Measurements from ENCODE around the gene L1TD1.
"Not testable (repeated sequence)": the region's sequence is repeated elsewhere in the genome, so short reads cannot be mapped to it uniquely, and the experiment has no call there.

Gene L1TD1

GRCh38 chr1:62207187-62207586 is 12.5 kb downstream of the L1TD1 start:
- DNase-seq (ENCODE audit: low read depth), result no peak

GRCh38 chr1:62208087-62208486 is 13.4 kb downstream of the L1TD1 start:
- DNase-seq (ENCODE audit: low read depth), result no peak

- no peak for DNase-seq (ENCODE audit: low read depth)
Measured at GRCh38 chr1:62208970-62209369, 14.3 kb downstream of the L1TD1 start.

GRCh38 chr1:62209931-62210595 is 15.4 kb downstream of the L1TD1 start:
- no peak for DNase-seq (ENCODE audit: low read depth)

- no peak for DNase-seq (ENCODE audit: low read depth)
Measured at GRCh38 chr1:62210960-62211359, 16.3 kb downstream of the L1TD1 start.

- DNase-seq (ENCODE audit: low read depth), result no peak
Measured at GRCh38 chr1:62212411-62212810, 17.8 kb downstream of the L1TD1 start.

- no peak for DNase-seq (ENCODE audit: low read depth)
Measured at GRCh38 chr1:62213075-62213914, 18.6 kb downstream of the L1TD1 start.

- no peak for DNase-seq (ENCODE audit: low read depth)
Measured at GRCh38 chr1:62218604-62219003, 24.0 kb downstream of the L1TD1 start.

GRCh38 chr1:62220456-62220855 is 25.8 kb downstream of the L1TD1 start:
- DNase-seq (ENCODE audit: low read depth), result not testable (repeated sequence)

GRCh38 chr1:62221171-62221570 is 26.5 kb downstream of the L1TD1 start:
- no peak for DNase-seq (ENCODE audit: low read depth)

- no peak for DNase-seq (ENCODE audit: low read depth)
Measured at GRCh38 chr1:62222321-62222720, 27.7 kb downstream of the L1TD1 start.

- no peak for DNase-seq (ENCODE audit: low read depth)
Measured at GRCh38 chr1:62224182-62224581, 29.5 kb downstream of the L1TD1 start.

GRCh38 chr1:62227496-62227895 is 32.8 kb downstream of the L1TD1 start:
- no peak for DNase-seq (ENCODE audit: low read depth)

GRCh38 chr1:62228136-62228882 is 33.7 kb downstream of the L1TD1 start:
- no peak for DNase-seq (ENCODE audit: low read depth)

- DNase-seq (ENCODE audit: low read depth), result no peak
Measured at GRCh38 chr1:62228883-62229187, 34.2 kb downstream of the L1TD1 start.

- DNase-seq (ENCODE audit: low read depth), result no peak
Measured at GRCh38 chr1:62229468-62229867, 34.8 kb downstream of the L1TD1 start.

- DNase-seq (ENCODE audit: low read depth), result no peak
Measured at GRCh38 chr1:62229932-62230331, 35.3 kb downstream of the L1TD1 start.

GRCh38 chr1:62230718-62231117 is 36.1 kb downstream of the L1TD1 start:
- DNase-seq (ENCODE audit: low read depth), result no peak

GRCh38 chr1:62232871-62233278 is 38.2 kb downstream of the L1TD1 start:
- no peak for DNase-seq (ENCODE audit: low read depth)

- DNase-seq (ENCODE audit: low read depth), result no peak
Measured at GRCh38 chr1:62233926-62234450, 39.3 kb downstream of the L1TD1 start.

- no peak for DNase-seq (ENCODE audit: low read depth)
Measured at GRCh38 chr1:62234688-62235087, 40.0 kb downstream of the L1TD1 start.

GRCh38 chr1:62235576-62235975 is 40.9 kb downstream of the L1TD1 start:
- no peak for DNase-seq (ENCODE audit: low read depth)

GRCh38 chr1:62237361-62237760 is 42.7 kb downstream of the L1TD1 start:
- DNase-seq (ENCODE audit: low read depth), result no peak

Measured in activated T-helper 1 cell treated with Interleukin-2 at 50 U/mL for 16 hours (primary cell).